K562 (cell line): ENCODE measurements around the gene TUBD1. TPM values are rescaled to one million over a fixed set of nuclear protein-coding genes. Genes with fewer than 3 reads are reported as not detected.

Source experiments
- E2F4 ChIP-seq: sonication (generic); formaldehyde crosslinking; IDR thresholded peaks from 2 replicates; pipeline ENCODE4 v1.8.0; 2022; ENCODE audit warnings: mild to moderate bottlenecking, low read depth, missing genetic modification reagents
- ETS2 ChIP-seq: IDR thresholded peaks from 2 replicates; pipeline ENCODE4 v1.6.1; 2016; ENCODE audit warnings: borderline replicate concordance, missing genetic modification characterization, mild to moderate bottlenecking, moderate library complexity, missing compliant biosample characterization; ENCODE audit not compliant: poor library complexity, severe bottlenecking
- HEY1 ChIP-seq: fragments of 250-450 bp; sonication (Bioruptor Pico); IDR thresholded peaks from 2 replicates; pipeline ENCODE4 v1.5.0; 2020; ENCODE audit warnings: mild to moderate bottlenecking, moderate library complexity, borderline replicate concordance
- HIVEP1 ChIP-seq: fragments of 250-450 bp; sonication (Bioruptor Pico); IDR thresholded peaks from 2 replicates; pipeline ENCODE4 v1.4.0; 2020; ENCODE audit warnings: mild to moderate bottlenecking
- MCM2 ChIP-seq: fragments of 450-650 bp; IDR thresholded peaks from 2 replicates; pipeline ENCODE4 v1.6.1; 2017; ENCODE audit warnings: low read depth, mild to moderate bottlenecking
- MTA1 ChIP-seq: fragments of 450-650 bp; IDR thresholded peaks from 2 replicates; pipeline ENCODE4 v1.6.1; 2017; ENCODE audit warnings: borderline replicate concordance
- POLR2B ChIP-seq: fragments of 450-650 bp; IDR thresholded peaks from 2 replicates; pipeline ENCODE4 v1.6.1; 2018; ENCODE audit warnings: low read depth; ENCODE audit not compliant: partially characterized antibody
- POLR2H ChIP-seq: IDR thresholded peaks from 2 replicates; pipeline ENCODE4 v1.6.1; 2016; ENCODE audit warnings: missing genetic modification characterization, low read depth, mild to moderate bottlenecking, control low read depth, missing compliant biosample characterization, moderate library complexity
- RAD51 ChIP-seq: fragments of 450-650 bp; IDR thresholded peaks from 2 replicates; pipeline ENCODE4 v1.7.1; 2016; ENCODE audit warnings: low read depth, mild to moderate bottlenecking, borderline replicate concordance
- SMARCE1 ChIP-seq: fragments of 450-650 bp; IDR thresholded peaks from 2 replicates; pipeline ENCODE4 v1.7.1; 2016; ENCODE audit warnings: mild to moderate bottlenecking
- TAF7 ChIP-seq: fragments of 450-650 bp; IDR thresholded peaks from 2 replicates; pipeline ENCODE4 v1.6.1; 2016; ENCODE audit warnings: missing genetic modification characterization, missing compliant biosample characterization
- ZBTB1 ChIP-seq: sonication (generic); formaldehyde crosslinking; IDR thresholded peaks from 2 replicates; pipeline ENCODE4 v1.8.1; 2023; ENCODE audit warnings: missing genetic modification reagents, low read depth, mild to moderate bottlenecking, borderline replicate concordance
- ZBTB2 ChIP-seq: fragments of 450-650 bp; IDR thresholded peaks from 2 replicates; pipeline ENCODE4 v1.6.1; 2016; ENCODE audit warnings: antibody characterized with exemption
- ZBTB26 ChIP-seq: fragments of 450-650 bp; formaldehyde crosslinking; IDR thresholded peaks from 2 replicates; pipeline ENCODE4 v1.4.0; 2022; ENCODE audit warnings: missing genetic modification characterization
- ZFPM2 ChIP-seq: fragments of 250-450 bp; sonication (Bioruptor Pico); IDR thresholded peaks from 2 replicates; pipeline ENCODE4 v1.5.1; 2022; ENCODE audit warnings: mild to moderate bottlenecking
- ZMIZ1 ChIP-seq, 2 experiments: fragments of 150-350 bp in 1 of 2; IDR thresholded peaks; 2 replicates each; pipeline ENCODE4 v1.6.1; 2012 to 2016; ENCODE audit warnings: low read depth in 2 of 2, low read length in 2 of 2, mild to moderate bottlenecking in 1 of 2, moderate library complexity in 1 of 2
- ZNF384 ChIP-seq: IDR thresholded peaks from 2 replicates; pipeline ENCODE4 v1.6.1; 2012; ENCODE audit warnings: low read depth, low read length, improper control_type of control experiment
- polyA plus RNA-seq, 8 experiments: library from polyadenylated mRNA; depleted of rRNA in 4 of 8; stranded (reverse) in 5 of 8; unstranded in 3 of 8; fragments of >200 nt; fragmentation: Nextera tagmentation in 2 of 8; fragmentation: Illumina TruSeq in 1 of 8; extraction: Ambion mirVana in 2 of 8; extraction: Trizol in 1 of 8; gene quantifications; 2 replicates each; pipeline versions ENCODE4 v1.2.1 to v1.2.3, GENCODE V29; 2011 to 2014; ENCODE audit warnings: inconsistent platforms in 1 of 8, missing spikeins in 1 of 8
- total RNA-seq, 7 experiments: library from RNA; depleted of rRNA in 6 of 7; stranded (reverse); fragments of >200 nt in 6 of 7; fragmentation: Illumina TruSeq in 2 of 7; extraction: Trizol in 2 of 7; gene quantifications; 2 replicates each; pipeline versions ENCODE4 v1.2.1 to v1.2.3, GENCODE V29; 2011 to 2021; ENCODE audit warnings: low replicate concordance in 1 of 7

TUBD1 gene
- total and polyA plus RNA-seq, 9 of the 15 experiments (the other 6 are each of a cell fraction or from before 2014, with no cell fraction given) = 10.8 to 35.3 (median 17.9) TPM

GRCh38 chr17:59838052-59838916 lies 54.5 kb downstream of the TUBD1 start (continued):
- TF ChIP-seq ZBTB26 (CRISPR knock-in tag) = no peak; the same call in 1 of the 2 replicates
- no peak for TF ChIP-seq MCM2
- TF ChIP-seq POLR2H (tag) = peak; percentile 96
- no peak for TF ChIP-seq MTA1
- no peak for TF ChIP-seq E2F4
- TF ChIP-seq ZMIZ1 (IDR thresholded peaks at IDR 0.05; ENCODE audit: low read depth in 2 of 2, low read length in 2 of 2) = no peak
- 0 out of 2 replicates have a peak, but pooled peaks have one; percentile 1 for TF ChIP-seq RAD51
- no peak for TF ChIP-seq ZBTB2
- no peak for TF ChIP-seq SMARCE1
- TF ChIP-seq POLR2B = peak; percentile 80
- 0 out of 2 replicates have a peak, but pooled peaks have one; percentile 78 for TF ChIP-seq TAF7 (tag)
- no peak for TF ChIP-seq HIVEP1 (CRISPR knock-in tag)
- peak; percentile 54; the same call in 1 of the 2 replicates for TF ChIP-seq ZNF384
- peak; percentile 18; the same call in 1 of the 2 replicates for TF ChIP-seq HEY1 (CRISPR knock-in tag)
- no peak for TF ChIP-seq ETS2 (tag)
- TF ChIP-seq ZBTB1 (CRISPR knock-in tag) = no peak
- no peak; the same call in 1 of the 2 replicates for TF ChIP-seq ZFPM2
